Esophagus squamous epithelium (tissue), 5 donors: ENCODE results near the gene RBM19. TPM values are rescaled to one million over a fixed set of nuclear protein-coding genes. Genes with fewer than 3 reads are reported as not detected.

ENCODE experiments used
- DNase-seq: peaks from one replicate; lab custom pipeline; 2025; lab: John Stamatoyannopoulos, UW
- H3K27ac ChIP-seq, 4 donors: fragments of 200-600 bp; sonication (generic); one replicate each; pipeline ENCODE4 v1.5.1; 2016 to 2019; ENCODE audit warnings: mild to moderate bottlenecking in 1 of 4
- H3K27me3 ChIP-seq, 4 donors: fragments of 200-600 bp; sonication (generic); 1 replicate in 3 of 4; 2 replicates in 1 of 4; pipeline versions ENCODE4 v1.5.1 to v1.6.0; 2017 to 2021; ENCODE audit warnings: antibody characterized with exemption in 1 of 4
- H3K36me3 ChIP-seq, 3 donors: fragments of 200-600 bp; sonication (generic); one replicate each; pipeline ENCODE4 v1.5.1; 2016 to 2019
- H3K4me1 ChIP-seq, 3 donors: fragments of 200-600 bp; sonication (generic); one replicate each; pipeline ENCODE4 v1.5.1; 2017 to 2019
- H3K4me3 ChIP-seq, 4 donors: fragments of 200-600 bp; sonication (generic); 1 replicate in 3 of 4; 2 replicates in 1 of 4; pipeline ENCODE4 v1.5.1; 2016 to 2019; ENCODE audit warnings: mild to moderate bottlenecking in 2 of 4, moderate library complexity in 1 of 4
- H3K9me3 ChIP-seq, 3 donors: fragments of 200-600 bp; sonication (generic); one replicate each; pipeline ENCODE4 v1.5.1; 2016 to 2019
- POLR2A ChIP-seq, 4 donors: fragments of 450-650 bp; IDR thresholded peaks; one replicate each; pipeline ENCODE4 v1.6.1; 2017; ENCODE audit warnings: antibody characterized with exemption in 4 of 4, mild to moderate bottlenecking in 4 of 4, moderate library complexity in 3 of 4
- WGBS, 2 donors: methylation state at CpG; one replicate each; pipeline ENCODE4 v1.1.5; 2018; 5-methylcytosine and 5-hydroxymethylcytosine counted together
- intact Hi-C: fragments of 100-400 bp; cut with DNase I; formaldehyde crosslinking; loops from one replicate; pipeline ENCODE4 v1.15.0; 2022
- total RNA-seq, 4 donors: library from RNA; depleted of rRNA; stranded (reverse); fragments of >200 nt; gene quantifications; one replicate each; pipeline ENCODE4 v1.1.0, GENCODE V29; 2016
- TF ChIP-seq, protein P1 (sequence below), 6 experiments: fragments of 450-650 bp in 4 of 6; fragments of 200-600 bp in 2 of 6; sonication (generic) in 2 of 6; IDR thresholded peaks; one replicate each; pipeline ENCODE4 v1.5.1; 2016 to 2019; ENCODE audit warnings: antibody characterized with exemption in 6 of 6, mild to moderate bottlenecking in 4 of 6, moderate library complexity in 4 of 6
- donor health status: DM: yes; HTN: yes; CAD: no.

The RBM19 gene
- total RNA-seq, 4 donors from 2014 or later, result 13.1 to 32.8 (median 27.4) TPM

- H3K27ac ChIP-seq, result no peak overlapping the region
- H3K4me3 ChIP-seq, result no peak overlapping the region
- no peak for DNase-seq
- no peak for TF ChIP-seq POLR2A (IDR thresholded peaks at IDR 0.05)
- TF ChIP-seq, protein P1, sequence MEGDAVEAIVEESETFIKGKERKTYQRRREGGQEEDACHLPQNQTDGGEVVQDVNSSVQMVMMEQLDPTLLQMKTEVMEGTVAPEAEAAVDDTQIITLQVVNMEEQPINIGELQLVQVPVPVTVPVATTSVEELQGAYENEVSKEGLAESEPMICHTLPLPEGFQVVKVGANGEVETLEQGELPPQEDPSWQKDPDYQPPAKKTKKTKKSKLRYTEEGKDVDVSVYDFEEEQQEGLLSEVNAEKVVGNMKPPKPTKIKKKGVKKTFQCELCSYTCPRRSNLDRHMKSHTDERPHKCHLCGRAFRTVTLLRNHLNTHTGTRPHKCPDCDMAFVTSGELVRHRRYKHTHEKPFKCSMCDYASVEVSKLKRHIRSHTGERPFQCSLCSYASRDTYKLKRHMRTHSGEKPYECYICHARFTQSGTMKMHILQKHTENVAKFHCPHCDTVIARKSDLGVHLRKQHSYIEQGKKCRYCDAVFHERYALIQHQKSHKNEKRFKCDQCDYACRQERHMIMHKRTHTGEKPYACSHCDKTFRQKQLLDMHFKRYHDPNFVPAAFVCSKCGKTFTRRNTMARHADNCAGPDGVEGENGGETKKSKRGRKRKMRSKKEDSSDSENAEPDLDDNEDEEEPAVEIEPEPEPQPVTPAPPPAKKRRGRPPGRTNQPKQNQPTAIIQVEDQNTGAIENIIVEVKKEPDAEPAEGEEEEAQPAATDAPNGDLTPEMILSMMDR (IDR thresholded peaks at IDR 0.05), result no peak
- intact Hi-C loops, result no loop called here
- H3K27me3 ChIP-seq, result no peaks in the 10 kb centered on the region
- H3K36me3 ChIP-seq, result peaks cover 0 to 47% (median 0%) of the 10 kb centered on the region in 3 donors
- no peaks in the 10 kb centered on the region for H3K4me1 ChIP-seq
- 78 to 79% methylated on average over 9 to 10 of the region's 10 CpGs for WGBS, 2 donors
- H3K9me3 ChIP-seq, result no peaks in the 10 kb centered on the region
Measured at GRCh38 chr12:113875691-113876090, 90.4 kb downstream of the RBM19 start.

DNA sequence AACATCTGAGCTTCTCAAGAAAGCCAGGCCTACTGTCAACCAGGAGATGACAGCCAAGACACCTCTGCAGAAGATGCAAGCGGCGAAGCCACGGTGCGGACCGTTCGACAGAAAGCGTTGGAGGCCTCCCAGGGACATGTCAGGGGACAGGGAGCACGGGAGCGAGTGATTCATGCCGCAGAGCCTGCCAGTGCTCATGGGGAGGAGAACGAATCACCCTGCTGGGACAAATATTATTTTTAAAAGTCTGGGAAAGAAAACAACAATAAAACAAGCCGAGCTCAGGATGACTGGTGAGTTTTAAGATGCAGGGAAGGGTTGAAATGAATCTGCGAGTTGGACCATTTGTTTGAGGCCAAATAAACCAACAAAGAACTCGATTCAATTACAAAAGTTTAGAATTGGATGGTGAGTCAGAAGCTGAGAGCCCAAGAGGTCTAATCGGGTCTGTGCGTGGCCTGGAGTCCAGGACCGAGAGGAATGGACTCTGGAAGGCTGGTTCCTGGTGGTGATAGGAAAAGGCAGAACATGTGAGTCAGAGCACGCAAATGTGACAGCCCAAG is 91.0 kb downstream of the RBM19 start:
- Histone ChIP-seq H3K9me3 (no peaks in the 10 kb centered on the region), H3K4me1 (no peaks in the 10 kb centered on the region), H3K27me3 (no peaks in the 10 kb centered on the region), H3K36me3 (peaks cover 0 to 47% (median 0%) of the 10 kb centered on the region in 3 donors), H3K4me3 (no peak overlapping the region), H3K27ac (no peak overlapping the region)
- TF ChIP-seq, protein P1 (IDR thresholded peaks at IDR 0.05), result no peak
- TF ChIP-seq POLR2A (IDR thresholded peaks at IDR 0.05), result no peak
- 84 to 85% methylated on average over 18 of the region's 18 CpGs for WGBS, 2 donors
- intact Hi-C loops, result no loop called here
- DNase-seq, result no peak

DNA sequence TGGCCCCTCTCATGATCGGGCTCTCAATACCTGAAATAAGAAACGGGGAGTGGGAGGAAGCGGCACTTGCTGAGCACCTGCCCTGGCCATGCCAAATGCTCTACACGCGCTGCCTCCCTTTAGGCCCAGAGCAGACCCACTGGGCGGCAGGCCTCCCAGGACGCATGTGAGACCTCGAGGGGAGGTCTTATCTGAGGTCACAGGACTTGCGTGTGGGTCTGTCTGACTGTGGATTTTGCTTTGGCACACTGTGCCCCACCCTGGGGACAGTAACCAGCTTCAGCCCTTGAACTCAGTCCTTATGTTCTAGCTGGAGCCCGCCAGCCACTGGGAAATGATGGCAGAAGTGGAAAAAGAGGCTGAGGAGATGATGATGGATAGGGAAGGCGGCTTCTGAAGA is 91.8 kb downstream of the RBM19 start:
- Histone ChIP-seq H3K4me1 (no peaks in the 10 kb centered on the region), H3K27ac (no peak overlapping the region), H3K27me3 (no peaks in the 10 kb centered on the region), H3K4me3 (no peak overlapping the region), H3K9me3 (no peaks in the 10 kb centered on the region), H3K36me3 (peaks cover 0 to 42% (median 0%) of the 10 kb centered on the region in 3 donors)
- intact Hi-C loops, result no loop called here
- TF ChIP-seq POLR2A (IDR thresholded peaks at IDR 0.05), result no peak
- TF ChIP-seq, protein P1 (IDR thresholded peaks at IDR 0.05), result no peak
- no peak for DNase-seq
- 84 to 95% methylated on average over 3 to 10 of the region's 11 CpGs for WGBS, 2 donors

GRCh38 chr12:113873740-113874139 is 92.4 kb downstream of the RBM19 start:
- WGBS, 2 donors, result 58 to 79% methylated on average over 7 to 8 of the region's 8 CpGs
- intact Hi-C loops, result no loop called here

GRCh38 chr12:113870890-113871289 is 95.2 kb downstream of the RBM19 start:
- no peak overlapping the region for H3K27ac ChIP-seq
- no peaks in the 10 kb centered on the region for H3K9me3 ChIP-seq
- WGBS, 2 donors, result 82 to 87% methylated on average over 2 of the region's 2 CpGs
- intact Hi-C loops, result no loop called here
- TF ChIP-seq, protein P1 (IDR thresholded peaks at IDR 0.05), result no peak
- TF ChIP-seq POLR2A (IDR thresholded peaks at IDR 0.05), result no peak
- H3K4me3 ChIP-seq, result no peak overlapping the region
- no peak for DNase-seq
- H3K27me3 ChIP-seq, result no peaks in the 10 kb centered on the region
- H3K4me1 ChIP-seq, result peaks cover 0 to 6% (median 0%) of the 10 kb centered on the region in 3 donors
- peaks cover 0 to 21% (median 0%) of the 10 kb centered on the region in 3 donors for H3K36me3 ChIP-seq

More at GRCh38 chr12:113873740-113874139, 92.4 kb downstream of the RBM19 start:
- no peaks in the 10 kb centered on the region for H3K4me1 ChIP-seq
- no peak overlapping the region for H3K4me3 ChIP-seq
- no peak overlapping the region for H3K27ac ChIP-seq
- no peaks in the 10 kb centered on the region for H3K9me3 ChIP-seq
- peaks cover 0 to 36% (median 0%) of the 10 kb centered on the region in 3 donors for H3K36me3 ChIP-seq
- H3K27me3 ChIP-seq, result no peaks in the 10 kb centered on the region
- DNase-seq, result no peak
- TF ChIP-seq POLR2A (IDR thresholded peaks at IDR 0.05), result no peak
- TF ChIP-seq, protein P1 (IDR thresholded peaks at IDR 0.05), result no peak
